Glomerular visceral epithelial cell (primary cell): Measurements from ENCODE around the gene AGMAT.

ENCODE experiments used
- DNase-seq: peaks from one replicate; pipeline ENCODE4 v3.0.0-alpha.2; 2016; ENCODE audit errors: extremely low spot score

AGMAT gene

GRCh38 chr1:15559189-15559810 is 25.6 kb downstream of the AGMAT start:
- no peak for DNase-seq

GRCh38 chr1:15558516-15558915 is 26.3 kb downstream of the AGMAT start:
- no peak for DNase-seq

- no peak for DNase-seq
Measured at GRCh38 chr1:15557594-15557993, 27.3 kb downstream of the AGMAT start.

DNA sequence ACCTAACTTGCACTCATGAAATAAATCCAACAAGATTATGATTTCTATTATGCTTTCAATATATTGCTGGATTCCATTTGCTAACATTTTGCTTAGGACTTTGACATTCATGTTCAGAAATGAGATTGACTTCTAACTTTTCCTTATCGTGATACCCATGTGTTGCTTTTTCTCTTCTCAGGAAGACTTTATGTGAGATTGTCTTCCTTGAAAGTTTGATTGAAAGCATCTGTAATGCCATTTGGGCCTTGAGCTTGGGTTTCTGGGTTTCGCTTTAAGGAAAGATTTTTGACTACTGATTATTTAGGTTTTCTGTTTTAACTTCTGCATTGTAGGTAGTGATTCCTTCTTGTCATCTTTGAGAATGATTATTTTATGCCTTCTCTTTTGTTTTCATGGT is 27.8 kb downstream of the AGMAT start:
- no peak for DNase-seq

DNA sequence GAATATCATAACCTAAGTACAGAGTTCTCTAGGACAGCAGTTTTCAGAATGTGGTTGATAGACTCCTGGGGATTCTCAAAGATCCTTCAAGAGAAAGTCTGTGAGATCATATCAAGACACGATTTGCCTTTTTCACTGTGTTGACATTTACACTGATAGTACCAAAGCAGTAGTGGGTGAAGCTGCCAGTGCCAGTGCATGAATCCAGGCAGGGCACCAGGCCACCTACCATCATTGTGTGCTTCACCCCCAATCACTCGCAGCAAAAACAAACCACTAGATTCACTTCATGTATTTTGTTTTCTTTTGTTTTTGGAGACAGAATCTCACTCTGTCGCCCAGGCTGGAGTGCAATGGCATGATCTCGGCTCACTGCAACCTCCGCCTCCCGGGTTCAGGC is 34.3 kb downstream of the AGMAT start:
- DNase-seq, result no peak

GRCh38 chr1:15546641-15547040 is 38.2 kb downstream of the AGMAT start:
- no peak for DNase-seq

DNA sequence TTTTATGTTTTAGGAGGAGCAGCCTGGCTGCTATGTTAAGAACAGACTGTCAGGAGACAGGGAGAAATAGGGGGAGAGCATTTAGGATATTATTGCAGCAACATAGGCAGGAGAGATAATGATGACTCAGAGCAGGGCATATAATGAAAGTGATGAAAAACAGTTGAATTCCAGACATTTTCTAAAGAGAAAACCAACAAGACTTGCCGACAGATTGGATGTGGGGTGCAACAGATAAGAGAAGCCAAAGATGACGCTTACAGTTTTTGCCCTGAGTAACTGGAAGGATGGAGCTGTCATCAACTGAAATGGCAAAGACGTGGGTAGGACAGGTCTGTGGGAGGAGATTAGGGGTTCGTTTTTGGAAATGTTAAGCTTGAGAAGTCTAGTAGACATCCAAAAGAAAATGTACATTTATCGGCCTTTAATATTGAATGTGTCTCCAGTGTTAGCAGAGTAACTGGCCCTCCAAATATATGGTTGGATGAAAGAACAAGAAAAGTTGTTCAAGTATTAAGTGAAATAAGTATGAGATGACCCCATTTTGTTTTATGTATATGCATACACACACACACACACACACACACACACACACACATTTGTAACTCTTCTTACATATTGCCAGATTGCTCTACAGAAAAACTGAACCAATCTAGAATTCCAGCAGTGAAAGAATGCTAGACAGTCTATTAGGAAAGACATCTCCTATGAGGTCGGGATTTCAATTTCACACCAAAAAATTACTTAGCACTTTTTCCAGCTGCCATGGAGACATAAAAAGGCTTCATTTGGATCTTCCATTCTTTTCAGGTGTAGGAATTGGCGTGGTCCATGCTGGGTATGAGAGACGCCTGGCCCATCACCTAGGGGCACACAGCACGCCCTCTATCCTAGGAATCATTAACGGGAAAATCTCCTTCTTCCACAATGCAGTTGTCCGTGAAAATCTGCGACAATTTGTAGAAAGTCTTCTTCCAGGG is 41.0 kb downstream of the AGMAT start:
- DNase-seq, result no peak

- no peak for DNase-seq
Measured at GRCh38 chr1:15543251-15543588, 41.6 kb downstream of the AGMAT start.

- DNase-seq, result no peak
Measured at GRCh38 chr1:15542388-15543250, 42.2 kb downstream of the AGMAT start.

DNA sequence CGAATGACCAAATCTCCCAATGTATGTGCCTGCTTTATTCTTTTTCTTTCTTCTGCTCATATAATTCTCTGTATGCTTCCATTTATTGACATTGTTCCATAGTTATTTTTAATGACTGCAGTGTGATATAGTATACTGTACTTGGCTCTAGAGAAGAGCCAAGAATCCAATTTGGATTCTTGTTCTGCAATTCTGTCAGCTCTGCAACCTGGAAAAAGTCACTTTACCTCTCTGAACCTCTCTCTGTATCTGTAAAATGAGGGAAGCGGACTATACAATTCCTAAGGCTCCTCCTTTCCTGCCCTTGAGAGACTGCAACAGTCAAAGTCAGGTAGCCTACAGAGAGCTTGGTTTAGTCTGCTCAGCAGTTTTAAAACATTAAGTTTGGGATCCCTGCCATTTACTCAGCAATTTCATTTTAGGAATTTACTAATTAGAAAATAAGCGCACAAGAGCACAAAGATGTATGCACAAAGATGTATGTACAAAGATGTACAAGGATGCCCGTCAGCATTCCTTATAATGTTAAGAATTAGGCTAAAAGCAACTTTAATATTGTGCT is 43.5 kb downstream of the AGMAT start:
- DNase-seq, result no peak

GRCh38 chr1:15540186-15540585 is 44.7 kb downstream of the AGMAT start:
- DNase-seq, result peak; percentile 11

DNA sequence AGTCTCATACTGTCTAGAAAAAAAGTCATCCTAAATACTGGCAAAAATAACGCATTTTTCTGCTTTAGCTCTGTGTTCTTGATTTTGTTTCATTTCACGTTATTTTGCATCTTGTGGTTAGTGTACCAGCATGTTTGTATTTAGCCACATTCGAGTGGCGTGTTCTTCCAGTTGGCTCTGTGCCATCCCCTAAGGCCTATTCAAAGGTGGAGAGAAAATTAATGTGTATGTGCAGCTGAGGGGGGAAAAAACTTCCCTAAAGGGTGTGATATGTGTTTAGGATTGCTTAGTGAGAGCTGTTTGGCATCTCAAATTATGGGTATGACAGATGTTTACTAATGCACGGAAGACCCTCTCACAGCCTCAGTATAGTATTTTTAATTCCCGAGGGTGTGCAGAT is 46.1 kb downstream of the AGMAT start:
- no peak for DNase-seq

DNA sequence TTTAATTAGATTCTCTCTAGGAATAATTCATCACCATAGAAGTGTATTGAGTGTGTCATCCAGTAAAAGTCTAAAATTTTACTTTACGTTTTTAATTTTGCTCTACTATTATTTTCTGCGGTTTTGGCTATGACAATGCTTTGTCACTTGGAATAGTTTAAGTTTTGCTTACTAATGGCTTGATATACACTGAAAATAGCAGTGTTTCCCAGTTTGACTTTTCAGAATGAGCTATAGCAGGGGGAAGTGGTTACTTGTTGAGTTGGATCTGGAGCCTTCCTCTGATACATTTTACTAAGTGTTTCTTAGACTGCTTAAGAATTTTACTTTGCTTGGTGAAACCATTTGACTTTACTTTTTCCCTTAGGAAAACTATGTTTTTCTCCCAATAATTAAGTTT is 53.2 kb downstream of the AGMAT start:
- DNase-seq, result no peak

- peak; percentile 82 for DNase-seq
Measured at GRCh38 chr1:15531003-15531402, 53.8 kb downstream of the AGMAT start.

DNA sequence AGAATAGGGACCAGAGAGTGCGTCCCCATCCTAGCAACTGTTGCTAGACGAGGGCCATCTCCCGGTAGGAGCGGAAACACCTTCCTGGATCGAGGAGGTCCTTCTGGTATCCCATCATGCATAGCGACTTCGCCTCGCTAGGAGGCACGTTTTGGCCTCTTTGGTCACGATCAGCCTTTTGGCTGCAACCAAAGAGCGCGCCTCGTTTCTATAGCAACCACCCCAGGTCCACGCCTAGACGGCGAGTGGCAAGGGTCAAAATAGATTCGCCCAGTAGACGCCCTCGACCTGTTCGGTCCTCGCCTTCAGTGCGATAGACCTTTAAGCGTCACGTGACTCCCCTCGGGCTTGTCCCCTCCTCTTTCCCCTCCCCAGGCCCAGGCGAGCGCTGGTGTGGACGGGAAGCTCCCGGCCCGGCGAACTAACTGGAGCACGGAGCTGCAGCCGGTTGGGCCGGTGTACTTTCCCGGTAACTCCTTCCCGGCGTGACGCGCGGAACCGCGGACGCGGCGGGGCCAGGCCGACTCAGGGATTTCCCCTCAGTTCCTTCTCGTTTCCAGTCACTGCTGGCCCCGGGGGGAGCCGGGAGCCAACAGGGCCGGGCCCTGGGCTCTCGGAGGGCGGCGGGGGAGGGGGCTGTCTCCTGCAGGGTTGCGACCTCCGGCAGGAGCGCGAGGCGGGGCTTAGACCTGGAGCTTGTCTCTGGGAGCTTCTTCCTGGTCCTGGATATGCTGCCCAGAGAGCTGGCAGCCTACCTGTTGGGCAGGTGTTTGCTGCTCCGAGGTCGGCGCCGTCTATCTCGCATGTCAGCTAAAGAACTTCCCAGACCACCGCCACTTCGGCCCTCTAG is 58.1 kb downstream of the AGMAT start, which contains the start of gene DNAJC16:
TSS of gene DNAJC16 (plus strand) at position 359 of the 850 bp plus-strand sequence. CDS start 2,258 bp downstream, outside the sequence.
- DNase-seq, result peak; percentile 100

- no peak for DNase-seq
Measured at GRCh38 chr1:15526021-15526489, 58.8 kb downstream of the AGMAT start.

DNA sequence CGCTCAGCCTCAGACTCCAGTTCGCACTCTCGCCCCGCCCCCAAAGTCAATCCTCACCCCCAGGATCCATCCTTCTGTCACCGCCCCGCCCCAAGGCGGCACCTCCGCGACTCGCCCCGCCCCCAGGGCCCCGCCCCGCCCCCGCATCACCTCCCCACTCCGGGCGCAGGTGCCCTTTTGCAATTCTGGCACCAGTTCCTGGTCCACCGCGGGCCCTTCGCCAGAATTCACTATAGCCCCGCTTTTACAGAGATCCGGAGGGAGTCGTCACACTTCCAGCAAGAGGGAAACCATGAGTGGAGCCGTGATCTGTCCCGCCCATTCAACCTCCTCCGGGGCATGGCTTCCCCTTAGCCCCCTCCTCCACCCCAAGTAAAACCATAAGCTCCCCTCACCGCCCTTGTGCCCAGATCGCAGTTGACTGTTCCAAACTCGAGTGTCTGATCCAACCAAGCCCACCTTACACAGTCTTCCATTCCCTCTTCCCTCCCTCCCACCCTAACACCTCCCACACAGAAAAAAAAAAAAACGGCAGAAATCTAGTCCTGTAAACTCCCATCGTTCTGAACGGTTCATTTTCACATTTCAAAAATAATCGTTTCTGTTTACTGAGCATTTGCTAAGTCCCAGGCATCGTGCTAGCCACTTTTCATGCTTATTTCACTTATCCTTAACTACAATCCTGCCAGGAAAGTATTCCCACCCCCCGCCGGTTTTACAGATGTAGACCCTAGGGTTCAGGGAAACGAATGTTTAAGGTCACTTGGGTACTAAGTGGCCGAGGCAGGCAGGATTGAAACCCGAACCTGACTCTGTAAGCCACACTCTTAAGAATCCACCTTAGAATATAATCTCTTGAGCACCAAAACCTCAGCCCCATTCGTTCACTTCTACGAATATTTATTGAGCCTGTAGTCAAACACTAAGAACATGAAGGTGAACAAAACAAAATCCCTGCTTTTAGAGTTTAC is 59.5 kb downstream of the AGMAT start:
- DNase-seq, result no peak

DNA sequence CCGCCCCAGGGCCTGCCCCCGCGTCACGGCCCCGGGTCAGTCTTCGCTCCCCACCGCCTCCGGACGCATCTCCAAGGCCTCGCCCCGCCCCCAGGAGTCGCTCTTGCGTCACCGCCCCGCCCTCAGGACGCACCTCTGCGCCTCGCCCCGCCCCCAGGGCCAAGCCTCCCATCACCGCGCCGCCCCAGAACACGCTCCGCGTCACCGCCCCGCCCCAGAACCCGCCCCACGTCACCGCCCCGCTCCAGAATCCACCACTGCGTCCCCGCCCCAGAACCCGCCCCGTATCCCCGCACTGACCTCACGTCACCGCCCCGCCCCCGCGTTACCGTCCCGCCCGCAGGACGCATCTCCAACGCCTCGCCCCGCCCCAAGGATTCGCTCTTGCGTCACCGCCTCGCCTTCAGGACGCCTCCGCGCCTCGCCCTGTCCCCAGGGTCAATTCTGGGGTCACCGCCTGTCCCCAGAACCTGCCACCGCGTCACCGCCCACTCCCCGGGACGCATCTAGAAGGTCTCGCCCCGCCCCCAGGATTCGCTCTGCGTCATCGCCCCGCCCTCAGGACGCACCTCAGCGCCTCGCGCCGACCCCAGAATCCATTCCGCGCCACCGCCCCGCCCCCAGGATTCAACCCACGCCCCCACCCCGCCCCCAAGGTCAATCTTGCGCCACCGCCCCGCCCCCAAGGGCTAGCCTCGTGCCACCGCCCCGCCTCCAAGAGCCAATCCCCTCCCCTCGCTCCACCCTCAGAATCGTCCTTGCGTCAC is 60.4 kb downstream of the AGMAT start:
- DNase-seq, result peak; percentile 99

DNA sequence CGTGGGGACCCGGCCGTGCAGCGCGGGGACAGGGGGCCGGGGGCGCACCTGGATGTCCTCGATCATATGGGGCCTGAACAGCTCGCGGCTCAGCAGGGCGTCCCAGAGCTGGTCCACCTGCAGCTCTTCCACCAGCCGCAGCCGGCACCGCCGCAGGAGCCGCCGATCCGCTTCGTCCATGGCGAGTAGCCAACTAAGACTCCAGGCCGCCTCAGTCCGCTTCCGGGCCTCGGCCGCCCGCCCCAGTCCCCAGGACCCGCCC is 60.9 kb downstream of the AGMAT start, which contains the start of gene CASP9:
TSS of gene CASP9 (minus strand) at position 195 of the 262 bp plus-strand sequence. CDS start at position 180, 15 bp downstream.
- DNase-seq, result no peak
